ENCODE results near the gene TECR.

DNA sequence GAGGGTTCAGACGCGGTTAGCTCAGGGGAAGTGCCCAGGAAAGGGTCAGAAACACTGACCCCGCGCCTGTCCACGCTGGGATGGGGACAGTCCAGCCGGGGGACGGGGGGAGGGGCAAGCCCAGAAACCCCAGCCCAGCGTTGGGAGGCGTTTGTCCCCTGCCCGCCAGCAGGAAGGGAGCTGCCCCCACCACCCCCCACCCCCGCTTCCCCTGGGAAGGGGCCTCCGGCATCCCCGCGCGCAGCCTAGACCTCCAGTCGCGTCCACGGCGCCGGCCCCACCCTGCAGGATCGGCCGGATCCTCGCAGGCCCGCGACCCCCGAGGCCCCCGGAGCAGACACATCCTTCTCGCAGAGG, 33.7 kb upstream of the TECR start:
- TF ChIP-seq EZH2 (IDR thresholded peaks at IDR 0.05; ENCODE audit: low read depth): no peak
- TF ChIP-seq, protein P1, sequence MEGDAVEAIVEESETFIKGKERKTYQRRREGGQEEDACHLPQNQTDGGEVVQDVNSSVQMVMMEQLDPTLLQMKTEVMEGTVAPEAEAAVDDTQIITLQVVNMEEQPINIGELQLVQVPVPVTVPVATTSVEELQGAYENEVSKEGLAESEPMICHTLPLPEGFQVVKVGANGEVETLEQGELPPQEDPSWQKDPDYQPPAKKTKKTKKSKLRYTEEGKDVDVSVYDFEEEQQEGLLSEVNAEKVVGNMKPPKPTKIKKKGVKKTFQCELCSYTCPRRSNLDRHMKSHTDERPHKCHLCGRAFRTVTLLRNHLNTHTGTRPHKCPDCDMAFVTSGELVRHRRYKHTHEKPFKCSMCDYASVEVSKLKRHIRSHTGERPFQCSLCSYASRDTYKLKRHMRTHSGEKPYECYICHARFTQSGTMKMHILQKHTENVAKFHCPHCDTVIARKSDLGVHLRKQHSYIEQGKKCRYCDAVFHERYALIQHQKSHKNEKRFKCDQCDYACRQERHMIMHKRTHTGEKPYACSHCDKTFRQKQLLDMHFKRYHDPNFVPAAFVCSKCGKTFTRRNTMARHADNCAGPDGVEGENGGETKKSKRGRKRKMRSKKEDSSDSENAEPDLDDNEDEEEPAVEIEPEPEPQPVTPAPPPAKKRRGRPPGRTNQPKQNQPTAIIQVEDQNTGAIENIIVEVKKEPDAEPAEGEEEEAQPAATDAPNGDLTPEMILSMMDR (conservative IDR thresholded peaks at IDR 0.05): no peak
